GM21360 (cell line): ENCODE measurements around the gene MAN1A1.

Source experiments
- ATAC-seq: cut with Tn5 transposase; IDR thresholded peaks from one replicate; pipeline ENCODE4 v1.9.1; 2021; ENCODE audit warnings: mild to moderate bottlenecking, moderate library complexity; ENCODE audit not compliant: unreplicated experiment

MAN1A1 gene

DNA sequence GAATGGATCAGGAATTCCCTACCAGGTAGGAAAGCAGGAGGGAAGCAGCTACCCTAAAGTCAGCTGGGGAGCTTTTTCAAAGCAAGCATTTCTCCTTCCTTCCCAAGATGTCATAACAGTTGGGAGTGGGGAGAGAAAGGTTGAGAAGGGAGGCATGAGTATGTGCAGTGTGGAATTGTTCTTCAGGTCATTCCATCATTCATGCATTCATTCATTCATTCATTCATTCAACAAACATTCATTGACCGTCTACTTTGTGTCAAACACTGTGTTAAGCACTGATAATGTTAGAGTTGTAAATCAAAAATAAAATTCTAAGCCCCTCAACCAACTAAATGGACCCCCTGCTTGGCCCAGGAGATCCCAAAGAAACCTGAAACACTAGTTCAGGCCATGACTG lies 221.9 kb downstream of the MAN1A1 start:
- no peak for ATAC-seq
